Tibial nerve (tissue), 4 donors: Measurements from ENCODE around the gene NXPH4. TPM values are rescaled to one million over a fixed set of nuclear protein-coding genes. Genes with fewer than 3 reads are reported as not detected.

Source experiments
- DNase-seq, 2 donors: peaks; one replicate each; pipeline ENCODE4 v3.0.0-alpha.2; 2019; ENCODE audit warnings: low spot score in 2 of 2
- H3K27ac ChIP-seq, 4 donors: fragments of 200-600 bp; sonication (generic) in 3 of 4; one replicate each; pipeline ENCODE4 v1.5.1; 2017 to 2019; ENCODE audit warnings: mild to moderate bottlenecking in 1 of 4
- H3K27me3 ChIP-seq, 2 donors: fragments of 200-600 bp; sonication (generic) in 1 of 2; one replicate each; pipeline versions ENCODE4 v1.5.1 to v1.6.0; 2017 to 2019
- H3K36me3 ChIP-seq, 3 donors: fragments of 200-600 bp; sonication (generic); one replicate each; pipeline ENCODE4 v1.5.1; 2018 to 2019
- H3K4me1 ChIP-seq, 4 donors: fragments of 200-600 bp; sonication (generic) in 3 of 4; one replicate each; pipeline ENCODE4 v1.5.1; 2017 to 2019
- H3K4me3 ChIP-seq, 4 donors: fragments of 200-600 bp; sonication (generic) in 3 of 4; one replicate each; pipeline ENCODE4 v1.5.1; 2017 to 2019; ENCODE audit warnings: mild to moderate bottlenecking in 1 of 4, moderate library complexity in 1 of 4
- H3K9me3 ChIP-seq, 4 donors: fragments of 200-600 bp; sonication (generic) in 3 of 4; one replicate each; pipeline ENCODE4 v1.5.1; 2017 to 2019
- CTCF ChIP-seq, 5 experiments: fragments of 200-600 bp in 3 of 5; fragments of 450-650 bp in 2 of 5; sonication (generic) in 3 of 5; IDR thresholded peaks; one replicate each; pipeline ENCODE4 v1.5.1; 2016 to 2019; ENCODE audit warnings: antibody characterized with exemption in 5 of 5, mild to moderate bottlenecking in 3 of 5, moderate library complexity in 2 of 5
- EP300 ChIP-seq, 2 donors: sonication (generic); formaldehyde crosslinking; IDR thresholded peaks; one replicate each; pipeline ENCODE4 v1.6.1; 2017; ENCODE audit warnings: antibody characterized with exemption in 2 of 2, mild to moderate bottlenecking in 1 of 2
- POLR2A ChIP-seq, 2 donors: fragments of 450-650 bp; IDR thresholded peaks; one replicate each; pipeline ENCODE4 v1.6.1; 2017; ENCODE audit warnings: antibody characterized with exemption in 2 of 2, mild to moderate bottlenecking in 2 of 2, moderate library complexity in 2 of 2
- WGBS, 2 donors: methylation state at CpG; one replicate each; pipeline ENCODE4 v1.1.5; 2018; 5-methylcytosine and 5-hydroxymethylcytosine counted together
- total RNA-seq, 4 donors: library from RNA; depleted of rRNA; stranded (reverse); fragments of >200 nt; gene quantifications; one replicate each; pipeline ENCODE4 v1.1.0, GENCODE V29; 2016

Gene NXPH4
- total RNA-seq, 4 donors from 2014 or later = 4.2 TPM; not detected in 3

DNA sequence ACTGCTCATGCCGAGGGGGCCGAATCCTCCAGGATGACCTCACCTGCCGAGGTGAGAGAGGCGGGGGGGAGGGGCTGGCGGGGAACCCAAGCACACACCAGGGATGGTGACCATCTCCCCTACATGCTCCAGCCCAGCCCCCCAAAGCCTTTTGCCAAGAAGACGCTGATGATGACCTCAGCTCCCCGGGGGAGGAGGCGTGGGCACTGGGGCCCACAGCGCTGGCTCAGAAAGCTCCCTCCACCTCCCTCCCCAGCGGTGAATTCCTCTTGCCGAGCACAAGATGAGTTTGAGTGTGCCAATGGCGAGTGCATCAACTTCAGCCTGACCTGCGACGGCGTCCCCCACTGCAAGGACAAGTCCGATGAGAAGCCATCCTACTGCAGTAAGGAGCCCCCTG is 23.7 kb upstream of the NXPH4 start:
- WGBS, 2 donors = 69 to 76% methylated on average over 11 of the region's 16 CpGs
- peaks cover 4 to 100% (median 19%) of the 10 kb centered on the region in 3 donors for H3K36me3 ChIP-seq
- no peak for TF ChIP-seq CTCF (IDR thresholded peaks at IDR 0.05)
- no peak for TF ChIP-seq POLR2A (IDR thresholded peaks at IDR 0.05)

DNA sequence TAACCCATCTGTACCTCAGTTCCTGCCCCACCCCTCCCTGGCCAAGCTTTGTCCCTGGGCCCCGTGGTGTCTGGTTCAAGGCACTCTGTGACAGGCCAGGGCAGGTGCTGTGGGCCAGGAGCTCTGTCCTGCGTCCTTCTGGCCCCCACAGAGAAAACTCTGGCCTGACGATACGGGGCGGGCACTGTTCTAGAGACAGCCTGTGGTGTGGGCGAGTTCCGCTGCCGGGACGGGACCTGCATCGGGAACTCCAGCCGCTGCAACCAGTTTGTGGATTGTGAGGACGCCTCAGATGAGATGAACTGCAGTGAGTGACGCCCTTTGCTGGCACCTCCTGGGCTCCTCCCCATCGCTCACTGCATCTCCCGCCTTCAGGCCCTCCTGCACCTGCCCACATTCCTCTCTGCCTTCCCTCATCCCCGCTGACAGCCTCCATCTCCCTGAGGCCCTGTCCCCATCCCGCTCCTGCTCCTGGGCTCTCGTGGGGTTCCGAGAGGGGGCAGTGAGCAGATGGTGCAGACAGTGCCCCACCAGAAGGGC is 22.8 kb upstream of the NXPH4 start:
- H3K36me3 ChIP-seq = peaks cover 4 to 100% (median 26%) of the 10 kb centered on the region in 3 donors
- no peak for TF ChIP-seq POLR2A (IDR thresholded peaks at IDR 0.05)
- no peak for TF ChIP-seq EP300 (IDR thresholded peaks at IDR 0.05)
- TF ChIP-seq CTCF (IDR thresholded peaks at IDR 0.05) = no peak
- no peak overlapping the region for H3K4me3 ChIP-seq
- no peaks in the 10 kb centered on the region for H3K27me3 ChIP-seq
- DNase-seq = no peak
- H3K4me1 ChIP-seq = no peaks in the 10 kb centered on the region
- H3K9me3 ChIP-seq = no peaks in the 10 kb centered on the region
- no peak overlapping the region for H3K27ac ChIP-seq
- WGBS, 2 donors = 83 to 86% methylated on average over 7 to 18 of the region's 19 CpGs

More for the DNA sequence above, 23.7 kb upstream of the NXPH4 start:
- no peaks in the 10 kb centered on the region for H3K4me1 ChIP-seq
- no peaks in the 10 kb centered on the region for H3K9me3 ChIP-seq
- H3K27ac ChIP-seq = no peak overlapping the region
- H3K27me3 ChIP-seq = no peaks in the 10 kb centered on the region
- H3K4me3 ChIP-seq = no peak overlapping the region
- no peak for DNase-seq

- WGBS, 2 donors = 92 to 93% methylated on average over 15 to 16 of the region's 18 CpGs
- peaks cover 1 to 100% (median 26%) of the 10 kb centered on the region in 3 donors for H3K36me3 ChIP-seq
- H3K4me3 ChIP-seq = no peak overlapping the region
- H3K4me1 ChIP-seq = no peaks in the 10 kb centered on the region
- no peaks in the 10 kb centered on the region for H3K9me3 ChIP-seq
- no peak overlapping the region for H3K27ac ChIP-seq
- TF ChIP-seq EP300 (IDR thresholded peaks at IDR 0.05) (no peak), POLR2A (IDR thresholded peaks at IDR 0.05) (no peak), CTCF (IDR thresholded peaks at IDR 0.05) (no peak)
- H3K27me3 ChIP-seq = no peaks in the 10 kb centered on the region
- DNase-seq = no peak
These were observed 22.3 kb upstream of the NXPH4 start for GRCh38 chr12:57194253-57194652.

GRCh38 chr12:57195186-57195585 is 21.4 kb upstream of the NXPH4 start:
- no peak for DNase-seq
- WGBS, 2 donors = 83 to 87% methylated on average over 16 to 19 of the region's 19 CpGs
- H3K4me3 ChIP-seq = no peak overlapping the region
- no peaks in the 10 kb centered on the region for H3K4me1 ChIP-seq
- H3K36me3 ChIP-seq = peaks cover under 1 to 100% (median 30%) of the 10 kb centered on the region in 3 donors
- TF ChIP-seq CTCF (IDR thresholded peaks at IDR 0.05) (no peak), POLR2A (IDR thresholded peaks at IDR 0.05) (no peak), EP300 (IDR thresholded peaks at IDR 0.05) (no peak)
- H3K9me3 ChIP-seq = no peaks in the 10 kb centered on the region
- no peaks in the 10 kb centered on the region for H3K27me3 ChIP-seq
- no peak overlapping the region for H3K27ac ChIP-seq

DNA sequence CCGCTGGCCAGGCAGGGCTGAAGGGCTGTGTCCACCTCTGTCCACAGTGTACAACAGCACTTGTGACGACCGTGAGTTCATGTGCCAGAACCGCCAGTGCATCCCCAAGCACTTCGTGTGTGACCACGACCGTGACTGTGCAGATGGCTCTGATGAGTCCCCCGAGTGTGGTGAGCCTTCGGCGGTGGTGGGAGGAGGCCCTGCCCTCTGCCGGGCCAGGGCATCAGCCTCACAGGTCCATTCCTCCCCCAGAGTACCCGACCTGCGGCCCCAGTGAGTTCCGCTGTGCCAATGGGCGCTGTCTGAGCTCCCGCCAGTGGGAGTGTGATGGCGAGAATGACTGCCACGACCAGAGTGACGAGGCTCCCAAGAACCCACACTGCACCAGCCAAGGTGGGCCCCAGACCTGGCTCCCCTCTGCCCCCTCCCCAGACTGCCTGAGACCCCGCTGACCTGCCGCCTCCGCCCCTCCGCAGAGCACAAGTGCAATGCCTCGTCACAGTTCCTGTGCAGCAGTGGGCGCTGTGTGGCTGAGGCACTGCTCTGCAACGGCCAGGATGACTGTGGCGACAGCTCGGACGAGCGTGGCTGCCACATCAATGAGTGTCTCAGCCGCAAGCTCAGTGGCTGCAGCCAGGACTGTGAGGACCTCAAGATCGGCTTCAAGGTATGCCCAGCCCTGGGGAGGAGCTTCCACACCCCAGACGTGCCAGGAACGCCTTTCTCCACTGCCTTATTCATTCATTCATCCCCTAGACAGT is 20.8 kb upstream of the NXPH4 start:
- no peak for TF ChIP-seq CTCF (IDR thresholded peaks at IDR 0.05)
- no peak for TF ChIP-seq POLR2A (IDR thresholded peaks at IDR 0.05)
- TF ChIP-seq EP300 (IDR thresholded peaks at IDR 0.05) = no peak
- H3K27me3 ChIP-seq = no peaks in the 10 kb centered on the region
- peaks cover 2 to 100% (median 30%) of the 10 kb centered on the region in 3 donors for H3K36me3 ChIP-seq
- no peak for DNase-seq
- 72 to 73% methylated on average over 26 to 29 of the region's 34 CpGs for WGBS, 2 donors
- no peaks in the 10 kb centered on the region for H3K9me3 ChIP-seq
- H3K27ac ChIP-seq = no peak overlapping the region
- H3K4me1 ChIP-seq = no peaks in the 10 kb centered on the region
- no peak overlapping the region for H3K4me3 ChIP-seq
